C1 segment of cervical spinal cord (tissue), 14 donors: Measurements from ENCODE around the gene ADD1.
"Not testable (repeated sequence)": the region's sequence is repeated elsewhere in the genome, so short reads cannot be mapped to it uniquely, and the experiment has no call there.

ENCODE experiments used
- DNase-seq, 14 donors: peaks; one replicate each; lab custom pipeline; 2025; lab: John Stamatoyannopoulos, UW

ADD1 gene

GRCh38 chr4:2933566-2934076, 90.0 kb downstream of the ADD1 start:
- DNase-seq: peak in 2 of 14 donors; percentile 32 to 43

GRCh38 chr4:2934077-2934812, 90.6 kb downstream of the ADD1 start:
- no peak for DNase-seq

- peak in 13 of 14 donors; percentile 53 to 87 (median 74) for DNase-seq
Measured at GRCh38 chr4:2934813-2935761, 91.4 kb downstream of the ADD1 start.

GRCh38 chr4:2935762-2936743, 92.4 kb downstream of the ADD1 start:
- no peak for DNase-seq

- DNase-seq: peak in 1 of 14 donors; percentile 56
Measured at GRCh38 chr4:2936773-2937145, 93.1 kb downstream of the ADD1 start.

GRCh38 chr4:2937146-2937857, 93.7 kb downstream of the ADD1 start:
- DNase-seq: no peak

- no peak for DNase-seq
Measured at GRCh38 chr4:2937986-2938385, 94.3 kb downstream of the ADD1 start.

- not testable (repeated sequence) for DNase-seq
Measured at GRCh38 chr4:2938411-2938810, 94.8 kb downstream of the ADD1 start.

GRCh38 chr4:2938906-2939305, 95.3 kb downstream of the ADD1 start:
- DNase-seq: no peak

- peak in 1 of 14 donors; percentile 72 for DNase-seq
Measured at GRCh38 chr4:2939383-2940243, 96.0 kb downstream of the ADD1 start.

- no peak for DNase-seq
Measured at GRCh38 chr4:2940267-2941137, 96.9 kb downstream of the ADD1 start.

- DNase-seq: no peak
Measured at GRCh38 chr4:2941138-2942036, 97.7 kb downstream of the ADD1 start.

GRCh38 chr4:2942037-2942531, 98.4 kb downstream of the ADD1 start:
- no peak for DNase-seq

- no peak for DNase-seq
Measured at GRCh38 chr4:2942532-2943363, 99.1 kb downstream of the ADD1 start.

GRCh38 chr4:2943364-2944090, 99.9 kb downstream of the ADD1 start:
- DNase-seq: no peak

GRCh38 chr4:2944091-2944482, 100.4 kb downstream of the ADD1 start:
- no peak for DNase-seq
